ENCODE measurements around the gene C16orf96.

Gene C16orf96

GRCh38 chr16:4556580-4556979 lies 440 bp downstream of the C16orf96 start:
- no peak for TF ChIP-seq CTCF (IDR thresholded peaks at IDR 0.05; ENCODE audit: borderline replicate concordance, control extremely low read depth, extremely low read depth, insufficient read depth, missing control alignments)
- no peak for DNase-seq (ENCODE audit: low spot score)
- in situ Hi-C loops (cut with MboI; ENCODE audit: low sequenced_read_pairs, unreplicated experiment) = no loop called here

GRCh38 chr16:4557973-4558372 lies 1.8 kb downstream of the C16orf96 start:
- no peak for DNase-seq (ENCODE audit: low spot score)
- in situ Hi-C loops (cut with MboI; ENCODE audit: low sequenced_read_pairs, unreplicated experiment) = no loop called here
- no peak for TF ChIP-seq CTCF (IDR thresholded peaks at IDR 0.05; ENCODE audit: borderline replicate concordance, control extremely low read depth, extremely low read depth, insufficient read depth, missing control alignments)

GRCh38 chr16:4561596-4561995 lies 5.5 kb downstream of the C16orf96 start:
- no peak for TF ChIP-seq CTCF (IDR thresholded peaks at IDR 0.05; ENCODE audit: borderline replicate concordance, control extremely low read depth, extremely low read depth, insufficient read depth, missing control alignments)
- no peak for DNase-seq (ENCODE audit: low spot score)
- in situ Hi-C loops (cut with MboI; ENCODE audit: low sequenced_read_pairs, unreplicated experiment) = no loop called here

- in situ Hi-C loops (cut with MboI; ENCODE audit: low sequenced_read_pairs, unreplicated experiment) = no loop called here
These were observed 8.6 kb downstream of the C16orf96 start for GRCh38 chr16:4564661-4565267.

GRCh38 chr16:4566144-4566543 lies 10.0 kb downstream of the C16orf96 start:
- in situ Hi-C loops (cut with MboI; ENCODE audit: low sequenced_read_pairs, unreplicated experiment) = no loop called here
- no peak for TF ChIP-seq CTCF (IDR thresholded peaks at IDR 0.05; ENCODE audit: borderline replicate concordance, control extremely low read depth, extremely low read depth, insufficient read depth, missing control alignments)
- no peak for DNase-seq (ENCODE audit: low spot score)

More at GRCh38 chr16:4564661-4565267, 8.6 kb downstream of the C16orf96 start:
- TF ChIP-seq CTCF (IDR thresholded peaks at IDR 0.05; ENCODE audit: borderline replicate concordance, control extremely low read depth, extremely low read depth, insufficient read depth, missing control alignments) = no peak
- DNase-seq (ENCODE audit: low spot score) = no peak

GRCh38 chr16:4570086-4570485 lies 13.9 kb downstream of the C16orf96 start:
- DNase-seq (ENCODE audit: low spot score) = no peak
- no peak for TF ChIP-seq CTCF (IDR thresholded peaks at IDR 0.05; ENCODE audit: borderline replicate concordance, control extremely low read depth, extremely low read depth, insufficient read depth, missing control alignments)
- in situ Hi-C loops (cut with MboI; ENCODE audit: low sequenced_read_pairs, unreplicated experiment) = no loop called here

All from GM13976 (cell line).